Right cardiac atrium (tissue), 5 donors: ENCODE measurements around the gene ARHGEF2. TPM values are rescaled to one million over a fixed set of nuclear protein-coding genes. Genes with fewer than 3 reads are reported as not detected.
"Not testable (repeated sequence)": the region's sequence is repeated elsewhere in the genome, so short reads cannot be mapped to it uniquely, and the experiment has no call there.

Experiments used
- ATAC-seq, 2 donors: fragments of 200-7000 bp; cut with Tn5 transposase; one replicate each; pipeline versions ENCODE4 v1.8.0 to v1.9.1; 2020; ENCODE audit warnings: moderate library complexity in 2 of 2, mild to moderate bottlenecking in 1 of 2
- DNase-seq, 3 donors: peaks; one replicate each; pipeline ENCODE4 v3.0.0-alpha.2; 2020
- H3K27ac ChIP-seq: one replicate; pipeline ENCODE4 v1.5.1; 2013; ENCODE audit warnings: mild to moderate bottlenecking, low read length, control low read depth, moderate library complexity
- H3K27me3 ChIP-seq: one replicate; pipeline ENCODE4 v1.6.1; 2013; ENCODE audit not compliant: control insufficient read depth, insufficient read depth
- H3K4me1 ChIP-seq: one replicate; pipeline ENCODE4 v1.6.1; 2013; ENCODE audit warnings: low read length; ENCODE audit not compliant: control insufficient read depth, insufficient read depth
- H3K4me3 ChIP-seq: one replicate; pipeline ENCODE4 v1.5.1; 2013; ENCODE audit warnings: low read length, control low read depth
- H3K9me3 ChIP-seq: one replicate; pipeline ENCODE4 v1.6.1; 2013; ENCODE audit warnings: low read length; ENCODE audit not compliant: control insufficient read depth
- WGBS: extraction: QIAGEN DNeasy Blood & Tissue Kit; methylation state at CpG from one replicate; pipeline ENCODE4 v1.1.7; 2013; 5-methylcytosine and 5-hydroxymethylcytosine counted together
- intact Hi-C, 4 donors: fragments of 100-400 bp; cut with DNase I; formaldehyde crosslinking; loops; one replicate each; pipeline versions ENCODE4 v1.11.0 to v1.14.0; 2022 to 2023
- polyA plus RNA-seq: library from polyadenylated mRNA; stranded (reverse); fragments of 200-250 nt; gene quantifications from one replicate; pipeline ENCODE4 v1.2.3, GENCODE V29; 2013
- total RNA-seq, 4 donors: library from RNA; stranded (reverse); fragmentation: NEBNext Ultra II Directional; extraction: Animal tissue kit (Norgen Biotek cat#: 25700); gene quantifications; one replicate each; pipeline ENCODE4 v1.2.1, GENCODE V29; 2021
- donor health status: healthy with polysubstance abuse.
- donor health status: DM: no; HTN: yes; CAD: no.
- donor health status: DM: no; HTN: no; CAD: no.
- donor health status: DM: no; HTN: yes; CAD: no; lungs with severe emphysema.
- donor health status: DM: yes; HTN: yes; CAD: no.

ARHGEF2 gene
- total and polyA plus RNA-seq, 5 donors: 34.9 to 75.7 (median 62.7) TPM

GRCh38 chr1:155930725-155931124, 47.6 kb downstream of the ARHGEF2 start:
- DNase-seq, H3K4me3 ChIP-seq, H3K27me3 ChIP-seq, H3K4me1 ChIP-seq, intact Hi-C loops, H3K27ac ChIP-seq, ATAC-seq, H3K9me3 ChIP-seq: not testable (repeated sequence)
- WGBS: 64% methylated on average over 10 of the region's 10 CpGs

DNA sequence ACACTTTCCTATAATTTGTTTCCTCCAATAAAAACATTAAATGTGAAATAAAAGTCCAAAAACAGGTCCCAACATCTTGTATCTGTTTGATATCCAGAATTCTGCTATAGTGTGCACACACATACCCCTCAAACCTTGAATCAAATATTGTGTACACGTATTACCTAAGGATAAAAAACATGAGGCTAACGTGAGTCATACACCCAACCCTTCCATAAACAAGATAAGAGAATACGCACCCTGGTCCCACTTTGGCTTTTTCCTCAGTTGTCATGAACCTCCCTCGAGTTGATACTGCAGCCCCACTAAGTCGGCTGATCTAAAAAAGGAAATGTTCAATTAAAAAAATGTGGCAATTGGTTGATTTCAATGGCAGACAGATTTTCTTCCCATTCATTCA, 49.3 kb downstream of the ARHGEF2 start:
- Histone ChIP-seq H3K27me3 (no peaks in the 10 kb centered on the region), H3K4me1 (no peaks in the 10 kb centered on the region), H3K9me3 (no peaks in the 10 kb centered on the region), H3K27ac (no peak overlapping the region), H3K4me3 (no peak overlapping the region)
- ATAC-seq: no peak
- 57% methylated on average over 5 of the region's 5 CpGs for WGBS
- no peak for DNase-seq
- intact Hi-C loops: no loop called here

GRCh38 chr1:155925506-155925905, 52.8 kb downstream of the ARHGEF2 start:
- Histone ChIP-seq H3K27me3 (no peaks in the 10 kb centered on the region), H3K27ac (no peak overlapping the region), H3K9me3 (no peaks in the 10 kb centered on the region), H3K4me1 (no peaks in the 10 kb centered on the region), H3K4me3 (no peak overlapping the region)
- 97% methylated on average over 2 of the region's 2 CpGs for WGBS
- DNase-seq (no peak), ATAC-seq (no peak)
- intact Hi-C loops: no loop called here

GRCh38 chr1:155920717-155921116, 57.6 kb downstream of the ARHGEF2 start:
- Histone ChIP-seq H3K4me1 (no peaks in the 10 kb centered on the region), H3K27me3 (no peaks in the 10 kb centered on the region), H3K4me3 (no peak overlapping the region), H3K27ac (no peak overlapping the region), H3K9me3 (no peaks in the 10 kb centered on the region)
- WGBS: 92% methylated on average over 3 of the region's 3 CpGs
- intact Hi-C loops: no loop called here
- no peak for ATAC-seq
- DNase-seq: no peak

DNA sequence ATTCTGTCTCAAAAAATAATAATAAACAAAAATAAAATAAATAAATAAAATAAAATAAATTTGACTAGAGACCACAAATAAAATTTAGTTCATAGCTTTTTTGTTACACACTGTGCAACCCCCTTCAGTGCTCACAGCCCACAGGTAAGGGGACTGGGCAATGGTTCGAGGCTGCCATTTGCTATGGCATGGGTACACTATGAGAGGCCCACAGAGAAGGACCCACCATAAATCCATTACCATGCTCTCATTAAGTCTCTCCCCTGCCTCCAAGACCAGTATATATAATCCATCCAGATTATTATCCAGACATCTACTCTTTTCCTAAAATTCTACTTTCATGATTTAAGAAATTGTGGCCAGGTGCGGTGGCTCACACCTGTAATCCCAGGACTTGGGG, 58.5 kb downstream of the ARHGEF2 start:
- no peaks in the 10 kb centered on the region for H3K4me1 ChIP-seq
- intact Hi-C loops: loop anchor here in 1 of 4 donors (10.0 kb wide), 1 partner anchor 55 kb away; no protein-coding TSS in a partner anchor
- over 99% methylated on average over 2 of the region's 2 CpGs for WGBS
- no peak overlapping the region for H3K27ac ChIP-seq
- H3K27me3 ChIP-seq: no peaks in the 10 kb centered on the region
- no peaks in the 10 kb centered on the region for H3K9me3 ChIP-seq
- DNase-seq (no peak), ATAC-seq (no peak)
- H3K4me3 ChIP-seq: no peak overlapping the region

- Histone ChIP-seq H3K27me3 (no peaks in the 10 kb centered on the region), H3K4me3 (no peak overlapping the region), H3K4me1 (no peaks in the 10 kb centered on the region), H3K9me3 (no peaks in the 10 kb centered on the region), H3K27ac (no peak overlapping the region)
- intact Hi-C loops: loop anchor here in 1 of 4 donors (10.0 kb wide), 1 partner anchor 54 kb away; no protein-coding TSS in a partner anchor
- 71% methylated on average over 3 of the region's 3 CpGs for WGBS
- no peak for ATAC-seq
- no peak for DNase-seq
These were observed 59.7 kb downstream of the ARHGEF2 start for GRCh38 chr1:155918660-155919059.

DNA sequence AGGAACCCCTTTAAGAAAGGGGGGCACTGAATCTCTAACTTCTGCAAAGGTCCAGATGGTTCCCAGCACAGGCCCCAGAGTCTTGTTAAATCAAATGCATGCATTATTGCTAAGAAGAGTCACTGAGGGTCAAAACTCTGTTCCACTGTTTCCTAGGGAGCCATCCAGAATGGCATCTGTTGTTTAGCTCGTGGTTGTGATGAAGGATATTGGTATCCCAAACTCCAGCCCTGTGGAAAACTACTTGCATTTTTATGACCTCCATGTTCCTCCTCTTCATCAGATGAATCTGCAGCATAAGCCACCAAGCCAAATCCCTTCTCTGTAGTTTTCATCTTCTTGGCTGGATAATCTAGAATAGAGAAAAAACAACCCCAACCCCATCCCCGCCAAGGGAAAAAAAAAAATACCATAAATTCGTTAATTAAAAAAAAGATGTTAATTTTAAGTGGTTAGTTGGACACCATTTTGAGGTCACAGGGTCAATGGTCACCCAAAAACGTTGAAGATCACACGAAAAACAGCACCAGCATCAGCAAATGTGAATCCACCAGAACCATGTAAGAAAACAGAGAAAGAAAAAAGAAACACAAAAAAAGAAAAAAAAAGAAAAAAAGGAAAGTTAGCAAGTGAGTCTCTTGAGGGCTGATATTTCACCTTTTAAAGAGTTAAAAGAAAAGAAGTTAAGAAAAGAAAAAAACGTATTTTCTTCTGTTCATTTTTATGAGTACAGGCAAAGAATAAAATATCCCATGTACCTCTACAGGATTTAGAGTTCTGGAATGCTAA, 64.2 kb downstream of the ARHGEF2 start:
- Histone ChIP-seq H3K4me3 (no peak overlapping the region), H3K4me1 (peaks cover 4% of the 10 kb centered on the region), H3K9me3 (no peaks in the 10 kb centered on the region), H3K27me3 (no peaks in the 10 kb centered on the region), H3K27ac (no peak overlapping the region)
- 70% methylated on average over 6 of the region's 6 CpGs for WGBS
- intact Hi-C loops: loop anchor here in 1 of 4 donors (10.0 kb wide), 1 partner anchor 49 kb away; no protein-coding TSS in a partner anchor
- no peak for DNase-seq
- no peak for ATAC-seq

DNA sequence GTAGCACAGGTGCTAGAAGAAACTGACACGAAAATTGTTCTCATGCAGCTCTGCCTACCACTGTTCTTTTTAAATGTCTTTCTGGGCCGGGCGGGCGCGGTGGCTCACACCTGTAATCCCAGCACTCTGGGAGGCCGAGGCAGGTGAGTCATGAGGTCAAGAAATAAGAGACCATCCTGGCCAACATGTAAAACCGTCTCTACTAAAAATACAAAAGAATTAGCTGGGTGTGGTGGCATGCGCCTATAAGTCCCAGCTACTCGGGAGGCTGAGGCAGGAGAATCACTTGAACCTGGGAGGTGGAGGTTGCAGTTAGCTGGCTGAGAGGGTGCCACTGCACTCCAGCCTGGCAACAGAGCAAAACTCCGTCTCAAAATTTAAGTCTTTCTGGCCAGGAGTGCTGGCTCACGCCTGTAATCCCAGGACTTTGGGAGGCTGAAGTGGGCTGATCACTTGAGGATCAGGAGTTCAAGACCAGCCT, 66.3 kb downstream of the ARHGEF2 start:
- 84% methylated on average over 11 of the region's 11 CpGs for WGBS
- intact Hi-C loops: loop anchor here in 1 of 4 donors (10.0 kb wide), 1 partner anchor 47 kb away; no protein-coding TSS in a partner anchor
- ATAC-seq (no peak), DNase-seq (no peak)
- Histone ChIP-seq H3K9me3 (no peaks in the 10 kb centered on the region), H3K4me1 (peaks cover 4% of the 10 kb centered on the region), H3K27me3 (no peaks in the 10 kb centered on the region), H3K27ac (no peak overlapping the region), H3K4me3 (no peak overlapping the region)

GRCh38 chr1:155911156-155912055, 66.9 kb downstream of the ARHGEF2 start, which contains the start of gene RIT1:
RIT1 (minus strand) TSS chr1:155911349; CDS start chr1:155910761, 588 bp downstream.
- Histone ChIP-seq H3K27ac (peak within 1 kb of the TSS; percentile 71), H3K9me3 (no peaks in the 10 kb centered on the region), H3K4me1 (peaks cover 4% of the 10 kb centered on the region), H3K4me3 (peak within 1 kb of the TSS; percentile 96), H3K27me3 (no peaks in the 10 kb centered on the region)
- WGBS: 6% methylated on average over 34 of the region's 34 CpGs
- ATAC-seq (peak; percentile 98), DNase-seq (peak; percentile 90 to 95 (median 95))
- intact Hi-C loops: loop anchor here in 1 of 4 donors (10.0 kb wide), 1 partner anchor 47 kb away; no protein-coding TSS in a partner anchor

DNA sequence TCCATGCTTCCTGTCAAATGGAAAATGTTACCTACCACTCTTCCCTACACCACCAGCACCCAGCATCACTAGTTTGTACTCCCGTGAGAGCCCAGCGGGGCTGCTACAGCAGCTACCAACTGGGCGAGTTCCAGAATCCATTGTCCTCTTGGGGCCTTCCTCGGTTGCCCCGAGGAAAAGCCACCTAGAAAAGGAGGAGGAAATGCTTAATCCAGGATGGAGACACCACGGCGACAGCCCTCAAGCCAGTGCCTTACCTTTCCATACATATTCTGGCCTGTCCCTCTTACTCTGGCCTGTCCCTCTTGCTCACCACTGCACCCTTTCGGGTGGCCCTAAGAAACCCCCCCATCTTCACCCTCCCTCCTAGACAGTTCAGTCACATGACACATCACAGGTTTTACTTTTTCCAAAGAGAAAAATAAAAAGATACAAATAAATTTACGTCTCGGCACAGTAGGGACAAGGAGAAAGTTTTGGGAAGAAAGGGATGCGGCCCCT, 67.7 kb downstream of the ARHGEF2 start:
- DNase-seq (no peak), ATAC-seq (peak; percentile 73 to 77)
- H3K4me1 ChIP-seq: peaks cover 4% of the 10 kb centered on the region
- intact Hi-C loops: loop anchor here in 1 of 4 donors (10.0 kb wide), 1 partner anchor 46 kb away; no protein-coding TSS in a partner anchor
- H3K4me3 ChIP-seq: peak overlapping the region; percentile 96
- H3K9me3 ChIP-seq: no peaks in the 10 kb centered on the region
- WGBS: 1% methylated on average over 11 of the region's 11 CpGs
- no peaks in the 10 kb centered on the region for H3K27me3 ChIP-seq
- H3K27ac ChIP-seq: peak overlapping the region; percentile 71
